Tibial nerve (tissue), 4 donors: Measurements from ENCODE around the gene ATAD1. TPM values are rescaled to one million over a fixed set of nuclear protein-coding genes. Genes with fewer than 3 reads are reported as not detected.
"Not testable (repeated sequence)": the region's sequence is repeated elsewhere in the genome, so short reads cannot be mapped to it uniquely, and the experiment has no call there.

Experiments used
- DNase-seq, 2 donors: peaks; one replicate each; pipeline ENCODE4 v3.0.0-alpha.2; 2019; ENCODE audit warnings: low spot score in 2 of 2
- H3K27ac ChIP-seq, 4 donors: fragments of 200-600 bp; sonication (generic) in 3 of 4; one replicate each; pipeline ENCODE4 v1.5.1; 2017 to 2019; ENCODE audit warnings: mild to moderate bottlenecking in 1 of 4
- H3K27me3 ChIP-seq, 2 donors: fragments of 200-600 bp; sonication (generic) in 1 of 2; one replicate each; pipeline versions ENCODE4 v1.5.1 to v1.6.0; 2017 to 2019
- H3K36me3 ChIP-seq, 3 donors: fragments of 200-600 bp; sonication (generic); one replicate each; pipeline ENCODE4 v1.5.1; 2018 to 2019
- H3K4me1 ChIP-seq, 4 donors: fragments of 200-600 bp; sonication (generic) in 3 of 4; one replicate each; pipeline ENCODE4 v1.5.1; 2017 to 2019
- H3K4me3 ChIP-seq, 4 donors: fragments of 200-600 bp; sonication (generic) in 3 of 4; one replicate each; pipeline ENCODE4 v1.5.1; 2017 to 2019; ENCODE audit warnings: mild to moderate bottlenecking in 1 of 4, moderate library complexity in 1 of 4
- H3K9me3 ChIP-seq, 4 donors: fragments of 200-600 bp; sonication (generic) in 3 of 4; one replicate each; pipeline ENCODE4 v1.5.1; 2017 to 2019
- EP300 ChIP-seq, 2 donors: sonication (generic); formaldehyde crosslinking; IDR thresholded peaks; one replicate each; pipeline ENCODE4 v1.6.1; 2017; ENCODE audit warnings: antibody characterized with exemption in 2 of 2, mild to moderate bottlenecking in 1 of 2
- POLR2A ChIP-seq, 2 donors: fragments of 450-650 bp; IDR thresholded peaks; one replicate each; pipeline ENCODE4 v1.6.1; 2017; ENCODE audit warnings: antibody characterized with exemption in 2 of 2, mild to moderate bottlenecking in 2 of 2, moderate library complexity in 2 of 2
- WGBS, 2 donors: methylation state at CpG; one replicate each; pipeline ENCODE4 v1.1.5; 2018; 5-methylcytosine and 5-hydroxymethylcytosine counted together
- total RNA-seq, 4 donors: library from RNA; depleted of rRNA; stranded (reverse); fragments of >200 nt; gene quantifications; one replicate each; pipeline ENCODE4 v1.1.0, GENCODE V29; 2016
- TF ChIP-seq, protein P1 (sequence below), 5 experiments: fragments of 200-600 bp in 3 of 5; fragments of 450-650 bp in 2 of 5; sonication (generic) in 3 of 5; IDR thresholded peaks; one replicate each; pipeline ENCODE4 v1.5.1; 2016 to 2019; ENCODE audit warnings: antibody characterized with exemption in 5 of 5, mild to moderate bottlenecking in 3 of 5, moderate library complexity in 2 of 5

The ATAD1 gene
- total RNA-seq, 4 donors from 2014 or later: 21.8 to 45.9 (median 26.9) TPM

- Histone ChIP-seq H3K9me3 (no peaks in the 10 kb centered on the region), H3K4me1 (no peaks in the 10 kb centered on the region), H3K36me3 (no peaks in the 10 kb centered on the region), H3K4me3 (no peak overlapping the region), H3K27ac (no peak overlapping the region), H3K27me3 (no peaks in the 10 kb centered on the region)
- DNase-seq: no peak
- WGBS, 2 donors: 87 to 92% methylated on average over 2 of the region's 2 CpGs
- TF ChIP-seq, protein P1, sequence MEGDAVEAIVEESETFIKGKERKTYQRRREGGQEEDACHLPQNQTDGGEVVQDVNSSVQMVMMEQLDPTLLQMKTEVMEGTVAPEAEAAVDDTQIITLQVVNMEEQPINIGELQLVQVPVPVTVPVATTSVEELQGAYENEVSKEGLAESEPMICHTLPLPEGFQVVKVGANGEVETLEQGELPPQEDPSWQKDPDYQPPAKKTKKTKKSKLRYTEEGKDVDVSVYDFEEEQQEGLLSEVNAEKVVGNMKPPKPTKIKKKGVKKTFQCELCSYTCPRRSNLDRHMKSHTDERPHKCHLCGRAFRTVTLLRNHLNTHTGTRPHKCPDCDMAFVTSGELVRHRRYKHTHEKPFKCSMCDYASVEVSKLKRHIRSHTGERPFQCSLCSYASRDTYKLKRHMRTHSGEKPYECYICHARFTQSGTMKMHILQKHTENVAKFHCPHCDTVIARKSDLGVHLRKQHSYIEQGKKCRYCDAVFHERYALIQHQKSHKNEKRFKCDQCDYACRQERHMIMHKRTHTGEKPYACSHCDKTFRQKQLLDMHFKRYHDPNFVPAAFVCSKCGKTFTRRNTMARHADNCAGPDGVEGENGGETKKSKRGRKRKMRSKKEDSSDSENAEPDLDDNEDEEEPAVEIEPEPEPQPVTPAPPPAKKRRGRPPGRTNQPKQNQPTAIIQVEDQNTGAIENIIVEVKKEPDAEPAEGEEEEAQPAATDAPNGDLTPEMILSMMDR (IDR thresholded peaks at IDR 0.05): no peak
- TF ChIP-seq POLR2A (IDR thresholded peaks at IDR 0.05): no peak
- TF ChIP-seq EP300 (IDR thresholded peaks at IDR 0.05): no peak
Observed at GRCh38 chr10:87838650-87839049, 20.6 kb upstream of the ATAD1 start.

GRCh38 chr10:87837445-87837844 is 19.4 kb upstream of the ATAD1 start:
- H3K4me1 ChIP-seq: no peaks in the 10 kb centered on the region
- H3K27ac ChIP-seq: no peak overlapping the region
- no peaks in the 10 kb centered on the region for H3K27me3 ChIP-seq
- DNase-seq: no peak
- TF ChIP-seq, protein P1 (IDR thresholded peaks at IDR 0.05): no peak
- TF ChIP-seq EP300 (IDR thresholded peaks at IDR 0.05) (no peak), POLR2A (IDR thresholded peaks at IDR 0.05) (no peak)
- no peaks in the 10 kb centered on the region for H3K36me3 ChIP-seq
- no peaks in the 10 kb centered on the region for H3K9me3 ChIP-seq
- H3K4me3 ChIP-seq: no peak overlapping the region

DNA sequence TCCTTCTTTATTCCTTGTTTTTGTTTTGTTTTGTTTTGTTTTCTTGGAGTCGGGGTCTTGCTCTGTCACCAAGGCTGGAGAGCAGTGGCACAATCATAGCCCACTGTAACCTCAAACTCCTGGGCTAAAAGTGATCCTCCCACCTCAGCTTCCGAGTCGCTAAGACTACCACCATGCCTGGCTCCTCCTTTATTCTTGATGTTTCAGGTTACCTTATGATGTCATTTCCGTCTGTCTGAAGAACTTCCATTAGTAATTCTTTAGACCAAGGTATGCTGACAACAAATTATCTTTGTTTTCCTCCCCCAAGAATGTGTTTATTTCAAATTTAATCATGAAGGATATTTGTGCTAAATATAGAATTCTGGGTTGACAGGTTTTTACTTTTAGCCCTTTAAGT is 18.1 kb upstream of the ATAD1 start:
- no peaks in the 10 kb centered on the region for H3K4me1 ChIP-seq
- no peaks in the 10 kb centered on the region for H3K36me3 ChIP-seq
- no peak overlapping the region for H3K27ac ChIP-seq
- H3K9me3 ChIP-seq: no peaks in the 10 kb centered on the region
- no peak for DNase-seq
- H3K27me3 ChIP-seq: no peaks in the 10 kb centered on the region
- WGBS, 2 donors: 92 to 96% methylated on average over 4 of the region's 4 CpGs
- TF ChIP-seq POLR2A (IDR thresholded peaks at IDR 0.05): no peak
- no peak for TF ChIP-seq EP300 (IDR thresholded peaks at IDR 0.05)
- TF ChIP-seq, protein P1 (IDR thresholded peaks at IDR 0.05): no peak
- no peak overlapping the region for H3K4me3 ChIP-seq

GRCh38 chr10:87829986-87830729 is 12.1 kb upstream of the ATAD1 start:
- DNase-seq: no peak
- TF ChIP-seq POLR2A (IDR thresholded peaks at IDR 0.05) (no peak), EP300 (IDR thresholded peaks at IDR 0.05) (no peak)
- TF ChIP-seq, protein P1 (IDR thresholded peaks at IDR 0.05): no peak
- Histone ChIP-seq H3K4me3 (no peak overlapping the region), H3K36me3 (no peaks in the 10 kb centered on the region), H3K27ac (no peak overlapping the region), H3K4me1 (no peaks in the 10 kb centered on the region), H3K9me3 (no peaks in the 10 kb centered on the region), H3K27me3 (no peaks in the 10 kb centered on the region)

DNA sequence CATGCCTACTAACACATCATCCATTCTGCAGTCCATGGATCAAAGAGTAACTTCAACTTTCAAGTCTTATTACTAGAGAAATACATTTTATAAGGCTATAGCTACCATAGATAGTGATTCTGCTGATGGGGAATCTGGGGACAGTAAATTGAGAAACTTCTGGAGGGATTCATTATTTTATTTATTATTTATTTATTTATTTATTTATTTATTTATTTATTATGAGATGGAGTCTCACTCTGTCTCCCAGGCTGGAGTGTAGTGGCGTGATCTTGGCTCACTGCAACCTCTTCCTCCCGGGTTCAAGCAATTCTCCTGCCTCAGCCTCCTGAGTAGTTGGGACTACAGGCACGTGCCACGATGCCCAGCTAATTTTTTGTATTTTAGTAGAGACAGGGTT is 11.0 kb upstream of the ATAD1 start:
- H3K4me1 ChIP-seq, DNase-seq, H3K9me3 ChIP-seq, H3K4me3 ChIP-seq, H3K27ac ChIP-seq, H3K27me3 ChIP-seq, H3K36me3 ChIP-seq: not testable (repeated sequence)
- WGBS, 2 donors: 94 to 98% methylated on average over 4 of the region's 4 CpGs

DNA sequence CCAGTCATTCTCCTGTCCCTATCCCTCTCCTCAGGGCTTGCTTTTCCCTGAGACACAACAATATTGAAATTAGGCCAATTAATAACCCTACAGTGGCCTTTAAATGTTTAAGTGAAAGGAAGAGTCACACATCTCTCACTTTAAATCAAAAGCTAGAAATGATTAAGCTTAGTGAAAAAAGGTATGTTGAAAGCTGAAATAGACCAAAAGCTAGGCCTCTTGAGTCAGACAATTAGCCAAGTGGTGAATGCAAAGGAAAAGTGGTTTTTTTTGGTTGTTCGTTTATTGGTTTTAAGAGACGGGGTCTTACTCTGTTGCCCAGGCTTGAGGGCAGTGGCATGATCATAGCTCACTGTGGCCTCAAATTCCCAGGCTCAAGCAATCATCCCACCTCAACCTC is 9.7 kb upstream of the ATAD1 start:
- H3K9me3 ChIP-seq: no peaks in the 10 kb centered on the region
- no peaks in the 10 kb centered on the region for H3K27me3 ChIP-seq
- no peak overlapping the region for H3K4me3 ChIP-seq
- H3K36me3 ChIP-seq: no peaks in the 10 kb centered on the region
- WGBS, 2 donors: 89 to 96% methylated on average over 2 of the region's 2 CpGs
- DNase-seq: no peak
- H3K27ac ChIP-seq: no peak overlapping the region
- H3K4me1 ChIP-seq: no peaks in the 10 kb centered on the region
- TF ChIP-seq POLR2A (IDR thresholded peaks at IDR 0.05) (no peak), EP300 (IDR thresholded peaks at IDR 0.05) (no peak)
- TF ChIP-seq, protein P1 (IDR thresholded peaks at IDR 0.05): no peak
